Activated CD4-positive, alpha-beta T cell treated with anti-CD3 and anti-CD28 coated beads for 48 hours (primary cell): ENCODE data around the gene OBP2B.
"Not testable (repeated sequence)": the region's sequence is repeated elsewhere in the genome, so short reads cannot be mapped to it uniquely, and the experiment has no call there.

Experiments
- DNase-seq: peaks from one replicate; pipeline ENCODE4 v3.0.0-alpha.2; 2020

The OBP2B gene

DNA sequence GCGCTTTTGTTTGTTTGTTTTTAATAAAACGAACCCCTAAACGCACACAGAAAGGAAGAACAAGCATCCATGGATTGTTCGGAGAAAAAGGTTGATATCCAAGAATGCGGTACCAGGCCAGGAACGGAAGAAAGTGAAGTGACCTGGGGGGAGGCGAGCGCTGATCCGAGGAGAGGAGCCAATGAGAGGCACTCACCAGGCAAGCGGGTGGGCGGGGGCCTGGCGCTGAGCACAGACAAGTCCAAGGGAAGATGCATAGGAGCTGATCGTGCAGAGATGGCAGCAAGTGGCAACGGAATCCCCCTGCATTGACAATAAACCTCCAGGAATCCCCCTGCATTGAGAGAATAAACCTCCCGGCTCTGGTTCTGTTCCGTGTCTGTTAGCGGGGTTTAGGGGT lies 8.4 kb downstream of the OBP2B start:
- no peak for DNase-seq

DNA sequence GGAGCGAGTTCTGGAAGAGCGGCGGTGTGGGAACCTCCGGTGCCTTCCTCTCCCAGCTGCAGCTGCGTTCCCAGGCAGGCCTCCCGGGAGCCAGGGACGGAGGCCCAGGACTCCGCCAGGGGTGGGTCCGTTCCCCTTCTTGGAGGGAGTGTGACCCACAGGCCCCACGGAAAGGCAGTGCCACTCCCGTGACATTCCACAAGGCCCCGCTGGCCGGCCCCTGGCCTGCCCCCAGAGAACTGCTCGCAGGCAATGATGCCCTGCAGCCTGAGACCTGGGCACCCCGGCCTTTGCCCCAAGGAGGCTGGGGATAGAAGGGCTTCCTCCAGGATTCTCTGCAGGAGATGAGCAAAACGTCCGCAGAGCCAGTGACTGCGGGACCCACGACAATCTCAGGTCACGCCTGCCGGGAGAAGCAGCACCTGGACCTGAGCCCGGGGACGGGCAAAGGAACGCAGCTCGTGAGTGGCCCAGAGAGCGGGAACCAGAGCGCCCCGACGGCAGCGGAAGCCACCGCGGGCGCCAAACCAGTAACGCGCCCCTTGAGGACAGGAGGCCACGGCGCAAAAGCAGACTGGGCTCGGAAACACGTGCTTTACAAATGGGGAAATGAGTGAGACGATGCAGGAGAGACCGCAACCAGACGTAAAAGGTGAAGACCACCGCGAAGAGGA lies 9.3 kb downstream of the OBP2B start:
- peak; percentile 67 for DNase-seq

DNA sequence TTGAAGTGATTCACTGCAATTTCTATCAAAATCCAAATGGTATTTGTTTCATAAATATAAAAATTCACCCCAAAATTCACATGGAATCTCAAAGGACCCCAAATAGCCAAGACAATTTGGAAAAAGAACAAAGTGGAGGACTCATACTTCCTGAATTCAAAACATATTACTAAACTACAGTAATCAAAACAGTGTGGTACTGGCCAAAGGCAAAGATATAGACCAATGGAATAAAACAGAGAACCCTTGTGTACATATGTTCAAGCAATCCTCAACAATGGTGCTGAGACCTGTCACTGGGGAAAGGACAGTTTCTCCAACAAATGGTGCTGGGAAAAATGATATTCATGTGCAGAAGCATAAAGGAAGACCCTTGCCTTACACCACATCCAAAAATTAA lies 14.0 kb downstream of the OBP2B start:
- no peak for DNase-seq

GRCh38 chr9:133194597-133194996 lies 14.5 kb downstream of the OBP2B start:
- no peak for DNase-seq

- no peak for DNase-seq
These were observed 17.1 kb downstream of the OBP2B start for GRCh38 chr9:133191989-133192388.

DNA sequence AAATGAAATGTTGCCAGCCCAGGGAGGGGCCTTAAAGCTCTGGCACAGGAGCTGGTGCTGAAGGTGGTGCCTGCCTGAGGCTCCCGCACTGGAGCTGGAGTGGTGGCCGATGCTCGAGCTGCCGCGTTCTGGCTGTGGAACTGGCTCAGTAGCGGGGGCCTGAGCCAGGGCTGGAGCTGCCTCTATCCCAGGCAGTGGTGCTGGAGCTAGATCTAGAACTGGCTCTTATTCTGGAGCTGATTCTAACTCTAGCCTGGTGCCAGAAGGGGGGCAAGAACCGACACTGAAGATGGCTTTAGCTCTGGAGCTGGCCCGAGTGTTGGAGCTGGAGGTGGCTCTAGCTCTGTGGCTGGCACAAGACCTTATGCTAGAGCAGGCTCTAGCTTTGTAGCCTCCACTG lies 19.2 kb downstream of the OBP2B start:
- no peak for DNase-seq

- DNase-seq, result no peak
These were observed 20.2 kb downstream of the OBP2B start for GRCh38 chr9:133188843-133189180.

- no peak for DNase-seq
These were observed 20.8 kb downstream of the OBP2B start for GRCh38 chr9:133188006-133188842.

DNA sequence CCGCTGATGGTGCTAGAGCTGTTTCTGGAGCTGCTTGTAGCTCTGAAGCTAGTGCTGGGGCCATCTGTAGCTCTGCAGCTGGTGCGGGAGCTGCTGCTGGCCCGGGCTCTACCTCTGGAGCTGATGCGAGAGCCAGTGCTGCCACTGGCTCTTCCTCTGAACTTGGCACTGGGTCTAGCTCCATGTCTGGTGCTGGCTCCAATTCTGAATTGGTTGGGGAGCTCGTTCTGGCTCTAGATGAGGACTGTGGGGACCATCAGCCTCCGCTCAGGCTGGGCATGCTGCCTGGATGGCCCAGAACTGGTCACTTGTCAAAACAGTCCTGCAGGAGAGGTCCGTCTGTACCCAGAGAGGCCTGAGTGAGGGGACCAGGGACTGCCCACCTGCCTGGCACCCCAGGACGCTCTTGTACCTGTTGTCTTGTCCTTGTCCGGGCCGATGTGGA lies 21.5 kb downstream of the OBP2B start:
- no peak for DNase-seq

- DNase-seq, result no peak
These were observed 22.3 kb downstream of the OBP2B start for GRCh38 chr9:133186736-133187135.

- peak; percentile 62 for DNase-seq
These were observed 24.1 kb downstream of the OBP2B start for GRCh38 chr9:133184971-133185370.

GRCh38 chr9:133182151-133182550 lies 26.9 kb downstream of the OBP2B start:
- DNase-seq, result no peak

GRCh38 chr9:133181561-133181960 lies 27.5 kb downstream of the OBP2B start:
- DNase-seq, result no peak

DNA sequence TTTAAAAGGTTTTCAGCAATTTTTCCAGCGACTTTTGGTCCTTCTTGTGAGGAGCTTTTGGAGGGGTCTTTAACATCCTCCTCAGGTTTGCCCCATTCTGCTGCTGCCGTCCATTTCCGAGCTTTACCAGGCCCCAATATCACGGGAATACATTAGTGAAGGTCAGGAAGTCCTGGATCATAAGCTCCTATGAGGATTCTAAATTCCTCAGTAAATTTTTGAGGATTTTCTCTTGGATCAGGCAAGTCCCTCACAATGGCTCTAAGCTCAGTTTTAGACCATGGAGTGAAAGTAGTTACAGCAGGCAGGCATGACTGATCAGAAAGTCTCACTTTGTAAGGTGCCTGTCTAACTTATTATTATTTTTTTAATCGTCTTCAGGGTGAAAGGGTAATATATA lies 28.1 kb downstream of the OBP2B start:
- no peak for DNase-seq

DNA sequence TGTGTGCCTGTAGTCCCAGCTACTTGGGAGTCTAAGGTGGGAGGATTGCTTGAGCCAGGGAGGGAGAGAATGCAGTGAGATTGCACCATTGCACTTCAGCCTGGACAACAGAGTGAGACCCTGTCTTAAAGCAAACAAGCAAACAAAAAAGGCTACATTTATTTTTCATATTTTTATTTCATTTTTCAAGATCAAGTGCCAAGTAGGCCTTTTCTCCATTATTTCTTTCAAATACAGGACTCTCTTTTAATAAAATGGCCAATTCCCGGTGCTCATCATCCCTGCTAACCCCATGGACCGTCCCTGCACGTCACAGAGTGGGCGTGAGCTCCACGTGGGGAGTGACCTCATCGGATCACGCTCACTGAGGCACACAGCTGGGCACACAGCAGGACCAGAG lies 36.0 kb downstream of the OBP2B start:
- DNase-seq, result no peak

DNA sequence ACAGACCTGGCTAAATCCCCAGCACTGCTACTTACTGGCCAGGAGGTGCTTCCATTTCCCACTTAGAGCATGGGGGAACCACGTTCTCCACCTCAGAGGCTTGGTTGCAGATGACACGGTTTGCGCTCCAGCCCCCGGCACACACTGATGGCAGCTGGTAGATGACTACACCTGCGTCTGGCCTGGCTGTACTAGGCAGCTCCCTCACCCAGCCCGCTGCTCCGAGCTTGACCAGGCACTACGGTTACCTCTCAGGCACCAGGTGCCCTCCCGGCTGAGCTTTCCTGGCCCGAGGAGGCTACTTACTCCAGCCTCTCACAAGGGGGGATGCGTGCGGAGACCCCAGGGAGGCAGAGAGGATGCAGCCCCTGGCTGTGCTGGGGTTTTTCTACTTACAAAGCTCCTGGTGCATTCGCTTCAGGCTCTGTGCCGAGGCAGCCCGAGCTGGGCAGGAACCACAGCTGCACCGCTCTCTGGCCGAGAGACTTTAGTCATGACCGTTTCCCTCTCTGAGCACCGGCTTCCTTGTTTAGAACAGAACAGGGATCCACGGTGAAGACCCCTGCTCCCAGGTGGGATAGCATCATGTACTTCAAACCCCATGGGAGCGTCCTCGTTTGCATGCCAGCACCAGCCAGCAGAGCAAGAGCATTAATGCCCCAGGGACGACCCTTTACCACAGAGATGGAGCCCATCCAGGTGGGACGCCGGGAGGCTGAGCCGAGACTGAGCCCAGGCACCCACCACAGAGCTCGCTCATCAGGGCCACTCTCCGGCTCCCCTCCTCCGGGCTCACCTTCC lies 37.7 kb downstream of the OBP2B start:
- no peak for DNase-seq

DNA sequence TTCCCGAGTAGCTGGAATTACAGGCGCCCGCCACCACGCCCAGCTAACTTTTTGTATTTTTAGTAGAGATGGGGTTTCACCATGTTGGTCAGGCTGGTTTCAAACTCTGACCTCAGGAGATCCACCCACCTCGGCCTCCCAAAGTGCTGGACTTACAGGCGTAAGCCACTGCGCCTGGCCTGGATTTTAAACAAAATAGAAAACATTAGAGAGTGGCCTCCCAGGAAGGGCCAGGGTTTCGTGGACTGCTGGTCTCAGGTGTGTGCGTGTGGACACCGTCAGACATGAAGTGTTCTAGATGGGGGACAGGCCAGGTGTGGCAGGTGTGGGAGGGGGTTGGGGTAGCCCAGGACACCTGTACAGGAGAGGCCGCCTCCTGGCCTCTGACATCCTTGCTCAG lies 38.3 kb downstream of the OBP2B start:
- no peak for DNase-seq

GRCh38 chr9:133169687-133170086 lies 39.4 kb downstream of the OBP2B start:
- DNase-seq, result not testable (repeated sequence)

- DNase-seq, result no peak
These were observed 39.9 kb downstream of the OBP2B start for GRCh38 chr9:133169102-133169501.

- DNase-seq, result no peak
These were observed 40.6 kb downstream of the OBP2B start for GRCh38 chr9:133168432-133168831.

DNA sequence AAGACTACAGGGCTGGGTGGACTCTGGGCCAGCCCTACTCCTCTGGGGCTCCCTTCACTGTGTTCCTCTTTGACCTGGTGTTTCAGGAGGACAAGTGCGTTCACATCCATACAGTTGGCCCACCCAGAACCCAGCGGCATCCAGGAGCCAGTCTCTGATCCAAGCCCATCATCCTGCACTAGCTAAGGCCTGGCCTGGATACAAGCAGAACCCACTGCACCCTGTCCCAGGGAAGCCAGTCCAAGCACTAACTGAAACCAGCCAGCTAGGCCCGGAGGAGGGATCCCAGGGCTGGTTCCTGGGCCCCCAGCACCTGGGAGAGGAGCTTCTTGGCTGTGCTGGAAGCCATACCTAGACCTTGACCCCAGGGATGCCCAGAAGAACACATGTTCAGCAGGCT lies 41.3 kb downstream of the OBP2B start:
- DNase-seq, result no peak

DNA sequence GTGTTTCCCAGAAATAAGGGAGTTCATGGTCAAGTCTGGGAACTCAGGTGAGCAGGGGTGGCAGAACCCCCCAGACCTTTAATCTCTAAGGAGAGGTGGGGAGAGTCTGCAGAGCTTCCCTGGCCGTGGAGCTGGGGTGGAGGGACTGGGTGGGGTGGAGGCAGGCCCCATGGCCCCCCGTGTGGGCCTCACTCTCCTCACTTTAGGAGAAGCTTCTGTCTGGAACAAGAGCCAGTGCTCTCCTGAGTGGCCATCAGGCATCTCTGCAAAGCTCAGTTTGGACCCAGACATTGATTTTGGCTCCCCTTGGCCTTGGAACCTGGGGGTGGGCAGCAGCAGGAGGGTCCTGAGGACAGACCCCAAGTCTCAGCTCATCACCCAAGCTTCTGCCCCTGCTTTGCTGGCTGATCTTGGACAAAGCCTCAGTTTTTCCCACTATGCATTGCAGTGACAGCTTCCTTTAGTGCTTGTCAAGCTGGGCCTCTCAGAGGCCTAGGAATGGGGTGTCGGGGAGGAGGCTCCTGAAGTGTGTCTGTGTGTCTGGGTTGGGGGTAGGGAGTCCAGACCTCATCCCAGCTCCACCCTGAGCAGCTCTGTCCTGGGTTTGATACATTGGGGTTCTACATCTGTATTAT lies 41.8 kb downstream of the OBP2B start:
- no peak for DNase-seq

GRCh38 chr9:133166392-133166791 lies 42.7 kb downstream of the OBP2B start:
- DNase-seq, result no peak

DNA sequence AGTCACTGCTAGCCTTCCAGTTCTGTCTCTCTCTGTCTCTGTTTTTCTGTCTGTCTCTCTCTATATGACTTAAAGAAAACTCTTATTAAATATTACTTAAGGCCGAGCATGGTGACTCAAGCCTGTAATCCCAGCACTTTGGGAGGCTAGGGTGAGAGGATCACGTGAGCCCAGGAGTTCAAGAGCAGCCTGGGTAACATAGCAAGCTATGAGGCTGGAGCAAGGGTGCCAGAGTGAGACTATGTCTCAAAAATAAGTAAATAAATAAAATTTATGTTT lies 43.7 kb downstream of the OBP2B start:
- no peak for DNase-seq
